Subcutaneous adipose tissue (tissue), 4 donors: ENCODE data around the gene SPATA7. TPM values are rescaled to one million over a fixed set of nuclear protein-coding genes. Genes with fewer than 3 reads are reported as not detected.

Source experiments
- total RNA-seq, 4 donors: library from RNA; depleted of rRNA; stranded (reverse); fragments of >200 nt; gene quantifications; one replicate each; pipeline ENCODE4 v1.1.0, GENCODE V29; 2016
- TF ChIP-seq, protein P1 (sequence below): fragments of 450-650 bp; IDR thresholded peaks from one replicate; pipeline ENCODE4 v1.5.1; 2016; ENCODE audit warnings: low read depth, mild to moderate bottlenecking, control low read depth, antibody characterized with exemption, moderate library complexity

Gene SPATA7, protein sequence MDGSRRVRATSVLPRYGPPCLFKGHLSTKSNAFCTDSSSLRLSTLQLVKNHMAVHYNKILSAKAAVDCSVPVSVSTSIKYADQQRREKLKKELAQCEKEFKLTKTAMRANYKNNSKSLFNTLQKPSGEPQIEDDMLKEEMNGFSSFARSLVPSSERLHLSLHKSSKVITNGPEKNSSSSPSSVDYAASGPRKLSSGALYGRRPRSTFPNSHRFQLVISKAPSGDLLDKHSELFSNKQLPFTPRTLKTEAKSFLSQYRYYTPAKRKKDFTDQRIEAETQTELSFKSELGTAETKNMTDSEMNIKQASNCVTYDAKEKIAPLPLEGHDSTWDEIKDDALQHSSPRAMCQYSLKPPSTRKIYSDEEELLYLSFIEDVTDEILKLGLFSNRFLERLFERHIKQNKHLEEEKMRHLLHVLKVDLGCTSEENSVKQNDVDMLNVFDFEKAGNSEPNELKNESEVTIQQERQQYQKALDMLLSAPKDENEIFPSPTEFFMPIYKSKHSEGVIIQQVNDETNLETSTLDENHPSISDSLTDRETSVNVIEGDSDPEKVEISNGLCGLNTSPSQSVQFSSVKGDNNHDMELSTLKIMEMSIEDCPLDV
- total RNA-seq = 10 to 100 TPM; 16.3 to 27.2 (median 19.8) TPM

DNA sequence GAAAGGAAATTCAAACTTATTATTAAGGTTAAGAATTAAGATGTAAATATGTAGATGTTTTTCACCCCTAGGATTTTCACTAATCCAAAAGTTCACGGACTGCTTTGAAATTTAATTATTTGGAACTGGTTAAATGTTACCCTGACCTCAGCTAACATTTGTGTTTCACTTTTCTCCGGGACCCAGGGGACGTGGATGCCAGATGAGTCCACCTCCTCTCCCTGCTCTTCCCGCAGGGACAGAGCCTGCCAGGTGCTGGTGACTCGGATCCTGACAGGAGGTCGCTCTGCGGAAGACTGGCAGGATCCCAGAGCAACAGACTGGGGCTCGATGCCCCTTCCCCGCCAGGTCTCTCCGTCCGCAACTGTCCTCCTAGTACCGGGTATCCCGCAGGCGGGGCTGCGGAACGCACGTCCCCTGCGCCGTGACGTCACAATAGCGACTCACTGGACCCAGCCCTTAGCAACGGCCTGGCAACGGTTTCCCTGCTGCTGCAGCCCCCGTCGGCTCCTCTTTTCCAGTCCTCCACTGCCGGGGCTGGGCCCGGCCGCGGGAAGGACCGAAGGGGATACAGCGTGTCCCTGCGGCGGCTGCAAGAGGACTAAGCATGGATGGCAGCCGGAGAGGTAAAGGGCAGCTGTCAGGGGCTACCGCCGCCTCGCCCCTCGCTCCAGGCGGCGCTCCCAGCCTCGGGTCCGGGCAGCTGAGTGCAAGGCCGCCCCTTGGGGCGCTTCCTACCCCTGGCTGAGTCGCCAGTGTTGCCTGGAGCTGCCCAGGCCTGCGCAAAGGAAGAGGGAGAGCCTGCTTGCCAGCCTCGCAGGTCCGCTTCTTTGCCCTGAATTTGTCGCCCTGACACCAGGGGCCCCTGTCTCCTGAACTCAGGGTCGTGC, at the start of gene SPATA7:
Gene SPATA7 (plus strand): TSS at position 446 of the 890 bp plus-strand sequence. CDS start 162 bp downstream, at position 608.
- TF ChIP-seq, protein P1, sequence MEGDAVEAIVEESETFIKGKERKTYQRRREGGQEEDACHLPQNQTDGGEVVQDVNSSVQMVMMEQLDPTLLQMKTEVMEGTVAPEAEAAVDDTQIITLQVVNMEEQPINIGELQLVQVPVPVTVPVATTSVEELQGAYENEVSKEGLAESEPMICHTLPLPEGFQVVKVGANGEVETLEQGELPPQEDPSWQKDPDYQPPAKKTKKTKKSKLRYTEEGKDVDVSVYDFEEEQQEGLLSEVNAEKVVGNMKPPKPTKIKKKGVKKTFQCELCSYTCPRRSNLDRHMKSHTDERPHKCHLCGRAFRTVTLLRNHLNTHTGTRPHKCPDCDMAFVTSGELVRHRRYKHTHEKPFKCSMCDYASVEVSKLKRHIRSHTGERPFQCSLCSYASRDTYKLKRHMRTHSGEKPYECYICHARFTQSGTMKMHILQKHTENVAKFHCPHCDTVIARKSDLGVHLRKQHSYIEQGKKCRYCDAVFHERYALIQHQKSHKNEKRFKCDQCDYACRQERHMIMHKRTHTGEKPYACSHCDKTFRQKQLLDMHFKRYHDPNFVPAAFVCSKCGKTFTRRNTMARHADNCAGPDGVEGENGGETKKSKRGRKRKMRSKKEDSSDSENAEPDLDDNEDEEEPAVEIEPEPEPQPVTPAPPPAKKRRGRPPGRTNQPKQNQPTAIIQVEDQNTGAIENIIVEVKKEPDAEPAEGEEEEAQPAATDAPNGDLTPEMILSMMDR = no peak

DNA sequence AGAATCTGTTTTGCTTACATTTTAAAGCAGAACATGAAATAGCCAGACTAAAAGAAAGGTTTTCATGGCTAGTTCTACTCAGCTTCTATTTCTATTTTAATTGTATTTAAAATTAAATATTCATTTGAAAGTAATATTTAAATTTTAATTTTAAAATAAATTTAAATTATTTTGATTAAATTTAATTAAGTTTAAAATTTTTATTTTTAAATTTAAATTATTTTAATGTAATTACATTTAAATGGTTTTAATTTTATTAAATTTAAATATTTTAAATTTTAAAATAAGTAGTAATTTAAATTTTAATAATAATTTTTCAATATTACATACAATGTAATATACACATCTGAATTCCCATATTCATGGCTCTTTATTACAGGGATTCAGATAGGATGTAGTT, 45.1 kb upstream of the SPATA7 start:
- TF ChIP-seq, protein P1 = no peak

DNA sequence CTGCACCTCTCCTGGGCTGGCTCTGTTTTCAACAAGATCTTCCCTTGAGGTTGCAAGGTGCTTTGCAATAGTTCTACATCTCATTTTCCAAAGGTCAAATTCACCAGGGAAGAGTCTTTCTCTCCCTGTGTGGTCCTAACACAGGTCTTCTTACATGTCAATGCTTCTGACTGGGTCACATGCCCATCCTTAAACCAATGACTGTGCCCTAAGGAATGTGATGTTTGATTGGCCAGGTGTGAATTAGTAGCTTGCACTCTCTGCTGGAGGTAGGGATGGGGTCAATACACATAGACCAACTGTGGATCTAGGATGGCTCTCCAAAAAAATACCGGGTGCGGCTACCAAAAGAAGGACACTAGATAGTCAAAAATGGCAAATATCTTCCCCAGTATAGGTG, 42.5 kb upstream of the SPATA7 start:
- TF ChIP-seq, protein P1 = no peak

DNA sequence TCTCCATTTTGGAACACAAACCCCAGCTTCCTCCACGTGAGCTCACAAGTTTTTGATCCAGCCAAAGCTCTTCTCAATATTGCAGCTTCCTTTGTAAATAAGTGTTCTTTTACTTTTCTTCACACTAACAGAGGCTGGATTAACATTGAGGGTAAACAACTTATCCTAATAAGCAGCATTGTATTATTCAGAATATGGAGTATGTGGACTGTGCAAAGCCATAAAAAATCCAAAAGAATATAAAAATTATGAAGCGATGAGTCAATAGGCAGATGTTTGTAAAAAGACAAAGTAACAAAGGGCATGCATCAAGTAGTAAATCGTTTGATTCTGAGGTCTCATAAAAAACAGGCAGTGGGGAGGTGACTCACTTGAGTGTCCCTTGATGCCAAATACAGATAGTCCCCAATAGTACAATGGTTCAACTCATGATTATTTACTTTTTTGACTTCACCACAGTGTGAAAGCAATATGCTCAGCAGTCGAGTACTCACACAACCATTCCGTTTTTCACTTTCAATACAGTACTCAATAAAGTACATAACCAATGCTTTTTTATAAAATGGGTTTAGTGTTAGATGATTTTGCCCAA, 39.3 kb upstream of the SPATA7 start:
- TF ChIP-seq, protein P1 = no peak

DNA sequence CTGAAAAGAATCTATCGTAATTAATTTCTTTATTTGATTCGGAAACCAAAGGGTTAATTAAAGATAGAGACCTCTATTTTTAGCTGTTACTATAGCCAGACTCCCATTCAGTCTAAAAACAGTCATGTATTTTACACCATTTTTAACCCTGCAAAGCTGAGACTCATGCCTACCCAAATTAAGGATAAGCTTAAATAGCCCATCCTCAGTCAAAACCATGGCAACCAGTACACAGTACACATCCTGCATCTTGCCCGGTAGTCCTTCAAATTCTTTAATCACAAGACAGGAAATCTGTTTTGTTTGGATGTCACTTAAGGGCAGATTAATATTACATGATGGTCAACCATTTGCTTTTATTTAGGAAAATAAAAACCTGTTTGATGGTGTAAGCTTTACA, 36.9 kb upstream of the SPATA7 start:
- TF ChIP-seq, protein P1 = no peak

DNA sequence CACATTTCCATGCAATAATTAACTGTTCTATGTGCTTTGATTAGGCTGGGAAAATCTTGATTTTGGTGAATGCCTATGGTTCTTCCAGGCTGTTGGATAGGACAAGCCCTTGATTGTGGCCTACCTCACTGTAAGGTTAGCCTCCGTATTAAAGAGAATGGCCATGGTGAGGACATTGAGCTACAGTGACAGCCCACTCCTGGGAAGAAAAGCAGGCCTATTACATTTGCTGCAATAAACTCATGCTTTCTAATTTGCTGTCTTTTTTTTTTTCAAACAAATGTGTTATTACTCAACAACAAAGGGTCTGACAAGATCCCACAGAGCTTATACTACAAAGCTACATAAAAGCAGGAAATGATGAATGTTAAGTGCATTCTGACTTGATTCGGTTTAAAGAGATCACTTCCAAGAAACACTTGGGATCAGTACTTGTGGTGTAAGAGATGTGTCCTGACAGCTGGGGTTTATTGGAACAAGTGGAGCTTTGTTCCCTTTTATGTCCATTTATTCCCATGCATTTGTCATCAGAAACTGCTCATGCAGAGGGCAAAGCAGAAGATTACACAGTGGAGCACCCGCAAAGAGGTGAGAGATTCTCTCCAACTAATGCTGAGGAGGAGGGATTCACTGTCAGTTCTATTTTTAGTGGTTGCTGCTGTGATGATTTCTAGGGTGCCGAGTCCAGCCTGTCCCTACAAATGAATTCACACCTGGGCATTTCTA, 33.3 kb upstream of the SPATA7 start:
- TF ChIP-seq, protein P1 = no peak
